Measurements from ENCODE around the gene HAVCR2. TPM values are rescaled to one million over a fixed set of nuclear protein-coding genes. Genes with fewer than 3 reads are reported as not detected.
A peak's percentile ranks its signal among the peaks of the same experiment; 100 is the strongest.

The HAVCR2 gene
- total and polyA plus RNA-seq, 2 of the 13 experiments (the other 11 are each of a cell fraction or from before 2014, with no cell fraction given) = 0.07 to 0.16 TPM

DNA sequence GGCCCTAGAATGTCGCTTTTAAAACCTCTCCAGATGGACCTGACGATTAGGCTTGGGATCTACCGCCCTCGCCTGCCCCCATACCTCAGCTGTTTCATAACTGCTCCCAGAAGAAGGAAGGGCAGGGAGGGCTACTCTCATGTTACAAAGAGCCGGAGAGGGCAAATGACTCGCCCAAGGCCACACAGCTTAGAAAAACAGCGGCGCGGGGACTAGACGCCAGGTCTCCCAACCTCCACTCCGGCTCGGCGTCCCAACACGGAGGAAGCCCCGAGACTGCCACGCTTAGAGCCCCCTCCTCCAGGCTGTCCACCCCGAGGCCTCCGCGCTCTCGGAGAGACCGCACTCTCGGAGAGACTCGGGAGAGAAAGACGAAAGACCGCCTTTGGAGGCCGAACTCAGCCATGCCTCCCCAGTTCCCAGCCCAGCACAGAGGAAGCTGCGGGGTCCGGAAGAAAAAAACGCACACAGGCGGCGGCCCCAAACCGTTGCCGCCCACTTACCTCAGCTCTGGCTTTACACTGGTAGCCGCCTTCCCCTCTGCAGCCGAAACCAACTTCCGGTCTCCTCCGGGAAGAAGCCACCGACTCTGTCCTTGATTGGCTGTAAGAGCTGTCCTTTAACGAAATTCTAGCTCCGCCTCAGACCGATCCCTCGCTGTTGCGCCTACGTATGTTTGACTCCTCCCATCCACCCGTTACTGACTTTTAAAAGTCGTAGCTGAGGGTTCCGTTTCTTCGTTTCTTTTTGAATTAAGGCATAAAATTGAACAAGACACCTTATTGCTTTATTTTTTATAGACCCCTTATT is 33.7 kb upstream of the HAVCR2 start, which contains the start of gene MED7 (continued):
- TF ChIP-seq ZNF441 (CRISPR knock-in tag; IDR thresholded peaks at IDR 0.05; ENCODE audit: borderline replicate concordance) (no peak), GPN1 (CRISPR knock-in tag; IDR thresholded peaks at IDR 0.05; ENCODE audit: borderline replicate concordance) (0 out of 2 replicates have a peak, but pooled peaks have one; percentile 29), POGZ (CRISPR knock-in tag; IDR thresholded peaks at IDR 0.05) (peak; percentile 82), ZNF264 (CRISPR knock-in tag; IDR thresholded peaks at IDR 0.05) (no peak), ATF7-NPFF (CRISPR knock-in tag; IDR thresholded peaks at IDR 0.05; ENCODE audit: low read depth) (peak; percentile 35; the same call in 1 of the 2 replicates), SMC3 (IDR thresholded peaks at IDR 0.05; ENCODE audit: low read length) (no peak), CREM (IDR thresholded peaks at IDR 0.05) (peak; percentile 71), CREM (CRISPR knock-in tag; IDR thresholded peaks at IDR 0.05) (no peak), TSC22D2 (CRISPR knock-in tag; IDR thresholded peaks at IDR 0.05; ENCODE audit: borderline replicate concordance) (no peak), DPF2 (CRISPR knock-in tag; IDR thresholded peaks at IDR 0.05; ENCODE audit: borderline replicate concordance, low read depth) (no peak), ZNF615 (CRISPR knock-in tag; IDR thresholded peaks at IDR 0.05; ENCODE audit: borderline replicate concordance) (no peak), ZFYVE20 (CRISPR knock-in tag; IDR thresholded peaks at IDR 0.05; ENCODE audit: borderline replicate concordance, low read depth) (no peak), TCF7L2 (IDR thresholded peaks at IDR 0.05; ENCODE audit: low read depth, low read length) (no peak), YEATS2 (CRISPR knock-in tag; IDR thresholded peaks at IDR 0.05; ENCODE audit: borderline replicate concordance) (peak; percentile 66; the same call in 1 of the 2 replicates), ZNF232 (CRISPR knock-in tag; IDR thresholded peaks at IDR 0.05; ENCODE audit: borderline replicate concordance) (no peak), ZNF672 (CRISPR knock-in tag; IDR thresholded peaks at IDR 0.05) (no peak), KDM6A (CRISPR knock-in tag; IDR thresholded peaks at IDR 0.05; ENCODE audit: low read depth) (no peak; the same call in 1 of the 2 replicates), GATA4 (IDR thresholded peaks at IDR 0.05; ENCODE audit: borderline replicate concordance, low read depth) (no peak), CBFB (CRISPR knock-in tag; IDR thresholded peaks at IDR 0.05) (no peak), SIX4 (CRISPR knock-in tag; IDR thresholded peaks at IDR 0.05) (peak; percentile 63; the same call in 1 of the 2 replicates), SP5 (CRISPR knock-in tag; IDR thresholded peaks at IDR 0.05; ENCODE audit: borderline replicate concordance, low read depth) (peak; percentile 18; the same call in 1 of the 2 replicates), SNRNP70 (IDR thresholded peaks at IDR 0.05; ENCODE audit: low read depth, low read length) (no peak), ZMYM3 (CRISPR knock-in tag; IDR thresholded peaks at IDR 0.05) (peak; percentile 97), NKX3-1 (CRISPR knock-in tag; IDR thresholded peaks at IDR 0.05) (no peak)
- TF ChIP-seq, protein P1, sequence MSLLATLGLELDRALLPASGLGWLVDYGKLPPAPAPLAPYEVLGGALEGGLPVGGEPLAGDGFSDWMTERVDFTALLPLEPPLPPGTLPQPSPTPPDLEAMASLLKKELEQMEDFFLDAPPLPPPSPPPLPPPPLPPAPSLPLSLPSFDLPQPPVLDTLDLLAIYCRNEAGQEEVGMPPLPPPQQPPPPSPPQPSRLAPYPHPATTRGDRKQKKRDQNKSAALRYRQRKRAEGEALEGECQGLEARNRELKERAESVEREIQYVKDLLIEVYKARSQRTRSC (CRISPR knock-in tag; IDR thresholded peaks at IDR 0.05; ENCODE audit: low read depth) = no peak
- TF ChIP-seq, protein P2, sequence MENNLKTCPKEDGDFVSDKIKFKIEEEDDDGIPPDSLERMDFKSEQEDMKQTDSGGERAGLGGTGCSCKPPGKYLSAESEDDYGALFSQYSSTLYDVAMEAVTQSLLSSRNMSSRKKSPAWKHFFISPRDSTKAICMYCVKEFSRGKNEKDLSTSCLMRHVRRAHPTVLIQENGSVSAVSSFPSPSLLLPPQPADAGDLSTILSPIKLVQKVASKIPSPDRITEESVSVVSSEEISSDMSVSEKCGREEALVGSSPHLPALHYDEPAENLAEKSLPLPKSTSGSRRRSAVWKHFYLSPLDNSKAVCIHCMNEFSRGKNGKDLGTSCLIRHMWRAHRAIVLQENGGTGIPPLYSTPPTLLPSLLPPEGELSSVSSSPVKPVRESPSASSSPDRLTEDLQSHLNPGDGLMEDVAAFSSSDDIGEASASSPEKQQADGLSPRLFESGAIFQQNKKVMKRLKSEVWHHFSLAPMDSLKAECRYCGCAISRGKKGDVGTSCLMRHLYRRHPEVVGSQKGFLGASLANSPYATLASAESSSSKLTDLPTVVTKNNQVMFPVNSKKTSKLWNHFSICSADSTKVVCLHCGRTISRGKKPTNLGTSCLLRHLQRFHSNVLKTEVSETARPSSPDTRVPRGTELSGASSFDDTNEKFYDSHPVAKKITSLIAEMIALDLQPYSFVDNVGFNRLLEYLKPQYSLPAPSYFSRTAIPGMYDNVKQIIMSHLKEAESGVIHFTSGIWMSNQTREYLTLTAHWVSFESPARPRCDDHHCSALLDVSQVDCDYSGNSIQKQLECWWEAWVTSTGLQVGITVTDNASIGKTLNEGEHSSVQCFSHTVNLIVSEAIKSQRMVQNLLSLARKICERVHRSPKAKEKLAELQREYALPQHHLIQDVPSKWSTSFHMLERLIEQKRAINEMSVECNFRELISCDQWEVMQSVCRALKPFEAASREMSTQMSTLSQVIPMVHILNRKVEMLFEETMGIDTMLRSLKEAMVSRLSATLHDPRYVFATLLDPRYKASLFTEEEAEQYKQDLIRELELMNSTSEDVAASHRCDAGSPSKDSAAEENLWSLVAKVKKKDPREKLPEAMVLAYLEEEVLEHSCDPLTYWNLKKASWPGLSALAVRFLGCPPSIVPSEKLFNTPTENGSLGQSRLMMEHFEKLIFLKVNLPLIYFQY (CRISPR knock-in tag; IDR thresholded peaks at IDR 0.05; ENCODE audit: borderline replicate concordance) = no peak
- TF ChIP-seq, protein P3, sequence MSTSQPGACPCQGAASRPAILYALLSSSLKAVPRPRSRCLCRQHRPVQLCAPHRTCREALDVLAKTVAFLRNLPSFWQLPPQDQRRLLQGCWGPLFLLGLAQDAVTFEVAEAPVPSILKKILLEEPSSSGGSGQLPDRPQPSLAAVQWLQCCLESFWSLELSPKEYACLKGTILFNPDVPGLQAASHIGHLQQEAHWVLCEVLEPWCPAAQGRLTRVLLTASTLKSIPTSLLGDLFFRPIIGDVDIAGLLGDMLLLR (CRISPR knock-in tag; IDR thresholded peaks at IDR 0.05) = no peak

Data from HepG2 (cell line).